Choroid plexus epithelial cell (primary cell): ENCODE data around the gene CD164L2.

Source experiments
- DNase-seq: peaks from one replicate; pipeline ENCODE4 v3.0.0-alpha.2; 2010; ENCODE audit warnings: low read depth
- H3K4me3 ChIP-seq: 2 replicates; pipeline ENCODE4 v1.5.1; 2011; ENCODE audit warnings: low read depth, mild to moderate bottlenecking, control low read depth, low read length, moderate library complexity
- CTCF ChIP-seq: conservative IDR thresholded peaks from 2 replicates; pipeline ENCODE4 v1.5.1; 2011; ENCODE audit warnings: low read depth, mild to moderate bottlenecking, control low read depth, inconsistent platforms, low read length, moderate library complexity

The CD164L2 gene

GRCh38 chr1:27342778-27343638, 40.1 kb downstream of the CD164L2 start:
- DNase-seq, result no peak
- no peak overlapping the region for H3K4me3 ChIP-seq
- TF ChIP-seq CTCF, result no peak

- TF ChIP-seq CTCF, result no peak
- H3K4me3 ChIP-seq, result no peak overlapping the region
- DNase-seq, result no peak
Observed at GRCh38 chr1:27342391-27342777, 40.7 kb downstream of the CD164L2 start.

GRCh38 chr1:27341525-27342252, 41.4 kb downstream of the CD164L2 start, which contains the start of gene SYTL1:
Gene SYTL1, plus strand, starts transcription at chr1:27342022. Its CDS starts 3,313 bp downstream, at chr1:27345335.
- no peak within 1 kb of the TSS for H3K4me3 ChIP-seq
- peak; percentile 72 for DNase-seq
- TF ChIP-seq CTCF, result no peak

- DNase-seq, result no peak
- no peak for TF ChIP-seq CTCF
- no peak overlapping the region for H3K4me3 ChIP-seq
Observed at GRCh38 chr1:27339213-27339612, 43.9 kb downstream of the CD164L2 start.

- H3K4me3 ChIP-seq, result no peak overlapping the region
- TF ChIP-seq CTCF, result no peak
- no peak for DNase-seq
Observed at GRCh38 chr1:27338751-27339150, 44.4 kb downstream of the CD164L2 start.

- TF ChIP-seq CTCF, result no peak
- no peak for DNase-seq
- no peak overlapping the region for H3K4me3 ChIP-seq
Observed at GRCh38 chr1:27336756-27337155, 46.4 kb downstream of the CD164L2 start.
